ENCODE measurements around the gene ATP13A2.
A peak's percentile ranks its signal among the peaks of the same experiment; 100 is the strongest.
"Not testable (repeated sequence)": the region's sequence is repeated elsewhere in the genome, so short reads cannot be mapped to it uniquely, and the experiment has no call there.

The ATP13A2 gene

DNA sequence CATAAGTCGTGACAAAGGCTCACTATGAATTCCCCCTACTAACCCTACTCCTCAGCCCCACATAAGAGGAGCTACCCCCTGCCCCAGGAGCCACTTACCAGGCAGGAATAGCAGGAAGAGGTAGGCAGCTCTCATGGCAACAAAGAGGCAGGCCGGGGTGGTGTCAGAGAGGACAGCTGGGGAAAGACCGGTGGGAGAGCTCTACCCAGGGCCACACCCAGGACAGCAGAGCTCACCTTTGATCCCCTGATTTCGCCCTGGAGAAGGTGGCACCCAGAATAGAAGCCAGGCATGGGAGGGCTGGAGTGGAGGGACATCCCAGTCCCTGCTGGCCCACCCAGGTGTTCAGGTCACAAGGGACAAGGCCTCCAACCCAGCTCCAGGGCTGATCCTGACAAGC is 33.6 kb downstream of the ATP13A2 start:
- no peak for DNase-seq

- no peak for DNase-seq
Observed at GRCh38 chr1:16977377-16977776, 34.4 kb downstream of the ATP13A2 start.

- DNase-seq = no peak
Observed at GRCh38 chr1:16976966-16977365, 34.8 kb downstream of the ATP13A2 start.

- no peak for DNase-seq
Observed at GRCh38 chr1:16975838-16976237, 35.9 kb downstream of the ATP13A2 start.

DNA sequence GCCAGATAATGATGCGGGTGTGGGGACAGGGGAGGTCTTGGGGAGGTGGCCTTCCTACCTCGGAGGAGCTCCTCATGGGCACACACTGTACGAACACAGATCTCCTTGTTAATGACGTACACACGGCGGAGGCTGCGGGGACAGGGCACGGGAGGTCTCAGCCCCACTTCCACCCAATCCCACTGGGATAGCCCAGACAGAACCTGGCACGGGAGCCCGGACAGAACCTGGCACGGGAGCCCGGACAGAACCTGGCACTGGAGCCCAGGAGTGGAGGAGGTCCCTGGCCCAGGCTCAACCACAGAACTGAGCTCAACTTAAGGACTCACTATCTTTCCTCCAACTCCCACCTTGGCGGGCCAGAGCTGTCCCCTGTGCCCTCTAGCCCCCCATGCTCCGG is 36.5 kb downstream of the ATP13A2 start:
- no peak for DNase-seq

DNA sequence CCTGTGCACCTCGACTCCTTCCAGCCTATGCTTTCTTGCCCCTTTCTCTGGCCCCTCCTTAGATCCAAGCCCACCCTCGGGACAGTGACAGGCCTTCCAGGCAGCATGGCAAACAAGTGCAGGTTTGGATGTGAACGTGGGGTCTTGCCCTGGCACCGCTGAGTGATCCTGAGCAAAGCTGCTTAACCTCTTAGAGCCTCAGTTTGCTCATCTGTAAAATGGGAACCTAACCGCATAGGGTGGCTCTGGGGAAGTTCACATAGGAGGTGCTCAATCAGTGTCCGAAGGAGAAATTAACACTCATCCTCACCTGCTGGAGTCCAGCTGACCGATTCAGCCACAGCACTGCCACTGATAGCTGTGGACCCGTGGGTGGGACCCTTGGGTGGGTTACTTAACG is 38.5 kb downstream of the ATP13A2 start:
- DNase-seq = no peak

DNA sequence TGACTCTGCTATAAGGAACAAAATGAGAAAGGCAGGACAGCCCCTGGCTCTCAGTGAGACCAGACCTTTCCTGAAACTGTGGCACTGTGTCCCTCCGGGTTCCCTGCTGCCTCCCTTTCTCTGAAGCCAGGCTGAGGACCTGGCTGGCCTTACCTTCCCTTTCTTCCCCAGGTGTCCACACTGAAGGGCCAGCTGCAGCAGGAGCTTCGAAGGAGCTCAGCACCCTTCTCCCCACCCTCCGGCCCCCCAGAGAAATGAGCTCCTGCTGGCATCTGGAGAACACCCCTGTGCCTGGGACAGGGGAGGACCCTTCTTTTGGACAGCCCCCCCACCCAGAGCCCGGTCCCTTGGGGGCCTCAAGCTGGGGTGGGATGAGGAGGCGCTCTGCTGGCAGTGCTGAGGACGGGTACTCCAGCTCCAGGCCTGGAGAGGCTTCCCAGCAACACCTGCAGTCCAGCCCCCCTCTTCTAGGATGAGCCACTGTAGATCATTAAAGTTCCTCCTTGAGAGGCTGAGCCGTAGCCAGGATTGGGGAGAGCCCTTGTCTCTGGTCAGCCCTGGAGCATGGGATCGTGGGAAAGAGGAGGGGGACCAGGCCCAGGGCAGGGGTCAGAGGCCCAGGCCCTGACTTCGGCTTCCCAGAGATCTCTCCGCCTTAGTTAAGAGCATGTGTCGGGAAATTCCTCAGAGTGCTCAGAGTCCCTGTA is 39.4 kb downstream of the ATP13A2 start:
- no peak for DNase-seq

DNA sequence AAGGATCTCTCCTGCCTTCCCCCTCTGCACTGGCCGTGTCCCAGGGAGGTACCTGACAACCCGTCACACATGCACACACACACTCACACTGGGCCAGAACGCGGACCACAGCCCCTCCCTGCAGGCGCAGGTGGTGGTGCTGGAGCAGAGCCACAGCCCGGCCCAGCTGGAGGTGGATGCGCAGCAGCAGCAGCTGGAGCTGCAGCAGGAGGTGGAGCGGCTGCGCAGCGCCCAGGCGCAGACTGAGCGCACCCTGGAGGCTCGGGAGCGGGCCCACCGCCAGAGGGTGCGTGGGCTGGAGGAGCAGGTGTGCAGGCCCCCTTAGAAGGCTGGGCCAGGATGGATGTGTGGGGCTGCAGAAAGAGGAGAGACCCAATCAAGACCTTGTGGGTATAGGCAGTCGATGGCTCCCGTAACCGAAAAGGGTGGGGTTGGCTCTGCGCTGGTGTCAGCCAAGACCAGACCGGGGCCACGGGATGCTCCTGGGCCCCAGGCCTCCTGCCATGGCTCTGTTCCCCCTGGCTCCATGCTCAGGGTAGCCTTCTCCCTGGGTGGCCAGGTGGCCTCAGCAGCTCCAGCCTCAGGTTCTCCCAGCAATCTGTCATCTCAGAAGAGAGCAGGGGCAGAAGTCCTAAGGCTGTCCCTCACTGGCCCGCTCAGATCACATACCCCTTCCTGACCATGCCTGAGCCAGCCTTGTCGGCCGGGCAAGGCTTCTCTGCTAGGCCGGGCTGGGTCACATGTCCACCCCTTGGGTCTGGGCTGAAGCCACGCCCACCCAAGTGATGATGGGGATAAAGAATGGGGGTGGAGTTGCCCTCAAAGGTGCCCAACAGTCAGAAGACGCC is 40.2 kb downstream of the ATP13A2 start:
- no peak for DNase-seq

DNA sequence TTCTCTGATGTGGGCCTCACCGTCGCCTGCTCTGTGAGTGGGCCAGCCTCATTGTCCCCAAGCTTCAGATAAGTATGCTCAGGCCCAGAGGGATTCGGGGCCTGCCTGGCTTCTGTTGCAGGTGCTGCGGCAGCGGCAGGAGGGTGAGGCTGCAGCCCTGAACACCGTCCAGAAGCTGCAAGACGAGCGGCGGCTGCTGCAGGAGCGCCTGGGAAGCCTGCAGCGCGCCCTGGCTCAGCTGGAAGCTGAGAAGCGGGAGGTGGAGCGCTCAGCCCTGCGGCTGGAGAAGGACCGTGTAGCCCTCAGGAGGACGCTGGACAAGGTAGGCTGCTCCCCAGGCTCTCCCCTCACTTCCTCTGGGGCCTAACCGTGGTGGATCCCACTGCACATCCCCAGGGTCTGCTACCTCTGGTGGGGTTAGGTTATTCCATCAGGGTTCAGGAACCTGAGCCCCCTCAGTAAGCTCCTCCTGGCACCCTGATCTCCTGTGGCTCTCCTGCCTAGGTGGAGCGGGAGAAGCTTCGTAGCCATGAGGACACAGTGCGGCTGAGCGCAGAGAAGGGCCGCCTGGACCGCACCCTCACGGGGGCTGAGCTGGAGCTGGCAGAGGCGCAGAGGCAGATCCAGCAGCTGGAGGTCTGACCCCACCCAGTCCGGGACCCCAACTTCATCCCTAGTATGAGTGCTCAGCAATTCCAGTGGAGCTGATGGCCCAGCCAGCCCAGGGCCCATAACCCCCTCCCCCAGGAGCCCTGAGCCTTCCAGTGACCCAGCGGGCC is 41.4 kb downstream of the ATP13A2 start:
- no peak for DNase-seq

DNA sequence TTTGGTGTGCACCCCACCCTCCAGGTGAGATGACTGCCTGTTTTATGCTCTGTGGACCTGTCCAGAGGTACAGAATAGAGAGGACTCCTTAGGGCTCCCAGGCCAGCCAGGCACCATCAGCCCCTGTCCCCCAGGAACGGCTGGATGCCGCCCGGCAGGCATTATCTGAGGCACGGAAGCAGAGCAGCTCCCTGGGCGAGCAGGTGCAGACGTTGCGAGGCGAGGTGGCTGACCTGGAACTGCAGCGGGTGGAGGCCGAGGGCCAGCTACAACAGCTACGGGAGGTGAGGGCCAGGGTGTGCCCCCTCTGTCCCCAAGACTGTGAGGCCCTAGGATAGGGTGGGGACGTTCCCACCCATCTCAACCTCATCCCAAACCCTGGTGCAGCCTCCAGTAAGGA is 42.1 kb downstream of the ATP13A2 start:
- DNase-seq = no peak

DNA sequence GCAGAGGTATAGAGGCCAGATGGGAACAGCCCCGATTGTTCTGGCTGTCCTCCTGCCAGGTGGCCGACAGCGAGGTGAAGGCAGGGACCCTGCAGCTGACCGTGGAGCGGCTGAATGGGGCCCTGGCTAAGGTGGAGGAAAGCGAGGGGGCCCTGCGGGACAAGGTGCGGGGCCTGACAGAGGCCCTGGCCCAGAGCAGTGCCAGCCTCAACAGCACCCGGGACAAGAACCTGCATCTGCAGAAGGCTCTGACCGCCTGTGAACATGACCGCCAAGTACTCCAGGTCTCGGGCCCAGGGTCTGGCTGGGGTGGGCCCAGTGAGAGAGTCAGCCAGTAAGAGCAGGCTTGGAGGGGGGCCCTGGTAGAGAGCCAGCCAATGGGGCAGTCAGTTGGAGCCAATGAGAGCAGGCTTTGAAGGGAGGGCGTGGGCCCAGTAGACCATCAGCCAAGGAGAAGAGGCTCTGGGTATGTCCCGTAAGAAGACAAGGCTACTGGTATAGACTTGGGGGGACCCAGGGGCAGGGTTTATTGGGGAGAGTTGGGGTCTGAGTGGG is 42.6 kb downstream of the ATP13A2 start:
- DNase-seq = no peak

GRCh38 chr1:16968372-16968771 is 43.4 kb downstream of the ATP13A2 start:
- DNase-seq = no peak

- no peak for DNase-seq
Observed at GRCh38 chr1:16967962-16968361, 43.8 kb downstream of the ATP13A2 start.

DNA sequence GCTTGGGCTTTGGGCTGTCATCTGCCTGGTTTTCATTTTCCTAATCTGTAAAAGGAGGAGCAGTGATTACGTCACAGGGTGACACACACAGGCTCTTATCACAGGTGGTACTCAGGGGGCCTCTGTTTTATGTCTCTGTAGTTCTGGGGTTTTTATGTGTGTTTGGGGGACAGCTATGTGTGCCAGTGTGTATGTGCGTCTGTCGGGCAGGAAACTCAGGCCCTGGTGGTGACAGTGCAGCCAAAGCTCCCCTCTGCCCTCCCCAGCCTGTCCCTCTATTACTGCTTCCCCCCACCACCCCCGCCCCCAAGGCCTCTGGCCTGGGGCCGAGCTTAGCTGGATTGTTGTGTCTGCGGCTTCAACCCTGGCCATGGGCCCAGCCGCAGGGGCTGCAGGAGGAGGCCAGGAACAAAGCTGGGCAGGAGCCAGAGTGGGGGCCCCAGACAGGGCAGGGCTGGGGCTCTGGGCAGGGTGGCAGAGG is 44.6 kb downstream of the ATP13A2 start:
- DNase-seq = no peak

DNA sequence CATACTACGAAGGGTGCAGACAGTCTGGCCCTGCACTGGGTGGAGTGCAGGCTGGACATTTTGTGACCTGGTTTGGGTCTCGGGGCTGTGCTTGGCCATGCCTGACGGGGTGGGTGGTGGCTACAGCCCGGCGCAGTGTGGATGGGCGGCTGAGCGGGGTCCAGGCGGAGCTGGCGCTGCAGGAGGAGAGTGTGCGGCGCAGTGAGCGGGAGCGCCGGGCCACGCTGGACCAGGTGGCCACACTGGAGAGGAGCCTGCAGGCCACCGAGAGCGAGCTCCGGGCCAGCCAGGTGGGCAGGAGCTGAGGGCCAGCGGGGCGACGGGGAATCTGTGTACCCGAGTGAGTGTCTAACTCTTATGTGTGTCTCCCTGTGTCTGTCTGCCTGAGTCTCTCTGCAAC is 45.4 kb downstream of the ATP13A2 start:
- no peak for DNase-seq

DNA sequence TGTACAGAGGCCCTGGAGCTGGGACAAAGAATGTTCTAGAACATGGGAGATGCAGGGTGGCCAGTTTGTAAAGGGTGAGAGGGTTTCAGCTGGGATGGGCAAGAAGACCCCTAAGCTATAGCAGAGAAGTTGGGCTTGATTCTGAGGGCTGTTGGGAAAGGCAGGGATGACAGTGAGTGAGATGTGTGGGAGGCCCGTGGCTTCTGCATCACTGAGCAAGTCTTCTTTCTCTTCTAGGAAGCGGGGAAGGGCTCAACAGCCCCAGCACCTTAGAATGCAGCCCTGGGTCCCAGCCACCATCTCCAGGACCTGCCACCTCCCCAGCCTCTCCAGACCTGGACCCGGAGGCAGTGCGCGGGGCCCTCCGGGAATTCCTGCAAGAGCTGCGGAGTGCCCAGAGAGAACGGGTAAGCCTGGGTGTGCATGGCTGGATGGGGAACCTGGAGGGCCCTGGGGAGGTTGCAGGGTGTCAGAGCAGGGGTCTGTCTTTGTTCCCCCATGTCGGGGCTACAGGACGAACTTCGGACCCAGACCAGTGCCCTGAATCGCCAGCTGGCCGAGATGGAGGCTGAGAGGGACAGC is 46.2 kb downstream of the ATP13A2 start:
- no peak for DNase-seq

- not testable (repeated sequence) for DNase-seq
Observed at GRCh38 chr1:16964169-16964568, 47.6 kb downstream of the ATP13A2 start.

GRCh38 chr1:16961297-16962133 is 50.2 kb downstream of the ATP13A2 start:
- DNase-seq = no peak

DNA sequence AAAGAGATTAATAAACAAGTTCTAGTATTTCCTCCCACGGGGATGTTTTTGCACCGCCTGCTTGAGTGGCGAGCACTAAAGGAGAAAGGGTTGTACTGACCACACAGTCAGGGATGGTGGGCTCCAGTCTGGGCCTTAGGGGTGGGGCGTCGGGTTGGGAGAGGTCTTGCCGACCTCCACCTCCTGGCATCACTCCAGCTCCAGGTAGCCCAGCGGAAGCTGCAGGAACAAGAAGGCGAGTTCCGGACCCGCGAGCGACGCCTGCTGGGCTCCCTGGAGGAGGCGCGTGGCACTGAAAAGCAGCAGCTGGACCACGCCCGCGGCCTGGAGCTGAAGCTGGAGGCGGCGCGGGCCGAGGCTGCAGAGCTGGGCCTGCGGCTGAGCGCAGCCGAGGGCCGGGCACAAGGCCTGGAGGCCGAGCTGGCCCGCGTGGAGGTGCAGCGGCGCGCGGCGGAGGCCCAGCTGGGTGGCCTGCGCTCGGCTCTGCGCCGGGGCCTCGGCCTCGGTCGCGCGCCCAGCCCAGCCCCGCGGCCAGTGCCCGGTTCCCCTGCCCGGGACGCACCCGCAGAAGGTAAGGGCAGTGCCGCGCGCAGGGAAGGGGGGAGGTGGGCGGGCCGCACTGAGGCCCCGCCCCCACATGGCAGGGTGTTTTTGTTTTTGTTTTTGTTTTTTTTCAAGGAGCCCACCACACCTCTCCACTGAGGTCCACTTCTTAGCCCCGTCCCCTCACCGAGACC is 51.0 kb downstream of the ATP13A2 start:
- peak; percentile 74 for DNase-seq

DNA sequence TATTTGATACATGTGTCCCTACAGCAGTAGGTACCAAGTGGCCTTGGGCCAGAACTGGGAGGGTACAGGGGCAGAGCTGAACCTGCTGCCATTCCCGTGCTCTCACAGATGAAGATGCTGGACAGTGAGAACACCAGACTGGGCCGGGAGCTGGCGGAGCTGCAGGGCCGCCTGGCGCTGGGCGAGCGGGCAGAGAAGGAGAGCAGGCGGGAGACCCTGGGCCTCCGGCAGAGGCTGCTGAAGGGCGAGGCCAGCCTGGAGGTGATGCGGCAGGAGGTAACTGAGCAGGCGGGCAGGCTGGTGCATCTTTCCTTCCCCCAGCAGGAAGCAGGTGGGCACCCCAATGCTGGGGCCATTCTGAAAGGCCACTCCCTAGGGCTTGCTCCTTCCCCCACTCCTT is 53.3 kb downstream of the ATP13A2 start:
- DNase-seq = no peak

DNA sequence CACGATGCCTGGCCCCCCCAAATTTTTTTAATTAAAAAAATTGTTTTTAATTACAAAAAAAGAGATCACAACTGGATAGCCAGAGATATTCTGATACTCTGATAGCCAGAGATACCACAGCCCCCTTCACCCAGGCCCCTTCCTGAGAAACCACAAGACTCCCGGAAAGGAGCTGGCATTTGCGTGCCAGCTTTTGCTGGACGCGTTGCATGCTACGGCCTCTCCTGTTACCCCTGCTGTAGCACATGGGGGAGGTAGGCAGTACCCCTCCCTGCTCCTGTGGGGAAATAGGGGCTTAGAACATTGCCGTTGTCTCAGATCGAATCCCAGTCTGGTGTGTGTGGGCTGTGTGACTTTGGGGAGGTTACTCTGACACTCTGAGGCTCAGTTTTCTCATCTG is 54.0 kb downstream of the ATP13A2 start:
- no peak for DNase-seq

Measured in CD4-positive, alpha-beta T cell treated with Interferon gamma for 1 hour (primary cell).